COLO668 (cell line): ENCODE measurements around the gene UPK3BL2.
"Not testable (repeated sequence)": the region's sequence is repeated elsewhere in the genome, so short reads cannot be mapped to it uniquely, and the experiment has no call there.

ENCODE experiments used
- DNase-seq: peaks from one replicate; lab custom pipeline; 2025; ENCODE audit not compliant: unreplicated experiment; lab: John Stamatoyannopoulos, UW

The UPK3BL2 gene

GRCh38 chr7:102532127-102532526 is 11.4 kb downstream of the UPK3BL2 start:
- DNase-seq: not testable (repeated sequence)

- DNase-seq: not testable (repeated sequence)
Observed at GRCh38 chr7:102531583-102531982, 11.9 kb downstream of the UPK3BL2 start.

- DNase-seq: not testable (repeated sequence)
Observed at GRCh38 chr7:102527822-102528793, 15.4 kb downstream of the UPK3BL2 start.

- not testable (repeated sequence) for DNase-seq
Observed at GRCh38 chr7:102527182-102527581, 16.3 kb downstream of the UPK3BL2 start.

- not testable (repeated sequence) for DNase-seq
Observed at GRCh38 chr7:102524803-102525202, 18.7 kb downstream of the UPK3BL2 start.

DNA sequence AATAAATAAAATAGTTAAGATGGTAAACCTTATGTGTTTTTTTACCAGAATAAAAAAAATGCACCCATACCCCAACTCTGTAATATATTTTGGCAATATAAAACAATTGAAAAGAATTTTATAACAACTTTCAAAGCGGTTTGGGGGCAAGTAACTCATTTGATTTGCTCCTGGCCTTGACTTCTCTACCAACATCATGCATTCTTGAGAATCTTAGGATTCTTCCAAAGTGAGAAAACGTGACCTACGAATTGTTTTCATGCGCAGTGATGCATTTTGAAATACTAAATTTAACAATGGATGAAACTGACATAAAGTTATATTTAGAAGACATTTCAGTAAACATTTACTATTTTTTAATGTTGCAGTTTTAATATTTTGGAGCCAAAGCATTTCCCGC is 22.7 kb downstream of the UPK3BL2 start:
- not testable (repeated sequence) for DNase-seq

DNA sequence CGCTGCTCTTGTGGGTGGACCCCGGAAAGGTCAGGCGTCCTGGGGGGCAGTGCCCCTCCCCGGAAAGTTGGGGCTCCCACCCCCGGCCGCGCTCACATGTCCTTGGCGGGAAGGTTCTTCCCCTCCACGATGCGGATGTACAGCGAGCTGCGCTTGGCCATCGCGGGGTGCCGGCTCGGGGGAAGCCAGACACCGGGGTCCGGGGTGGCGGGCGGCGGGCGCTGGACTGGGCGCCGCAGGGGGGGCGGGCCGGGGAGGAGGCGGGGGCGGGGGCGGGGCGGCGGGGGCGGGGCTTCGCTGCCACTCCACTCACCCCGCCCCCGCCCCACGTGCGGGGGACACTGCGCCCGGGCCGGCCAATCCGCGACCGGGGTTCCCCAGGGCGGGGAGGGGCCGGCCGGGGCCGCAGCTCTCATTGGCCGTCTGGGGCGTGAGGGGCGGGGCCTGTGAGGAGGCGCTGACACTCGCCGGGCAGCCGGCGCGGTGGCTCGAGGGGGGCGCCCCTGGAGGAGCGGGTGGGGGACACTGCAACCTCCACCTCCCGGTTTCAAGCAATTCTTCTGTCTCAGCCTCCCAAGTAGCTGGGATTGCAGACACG is 25.8 kb downstream of the UPK3BL2 start, which contains the start of gene RASA4B:
Gene RASA4B, minus strand, starts transcription at position 228 of the 598 bp plus-strand sequence. Its CDS starts 67 bp downstream, at position 161.
- DNase-seq: not testable (repeated sequence)

GRCh38 chr7:102516951-102517350 is 26.5 kb downstream of the UPK3BL2 start:
- not testable (repeated sequence) for DNase-seq

GRCh38 chr7:102515889-102516288 is 27.6 kb downstream of the UPK3BL2 start:
- not testable (repeated sequence) for DNase-seq

DNA sequence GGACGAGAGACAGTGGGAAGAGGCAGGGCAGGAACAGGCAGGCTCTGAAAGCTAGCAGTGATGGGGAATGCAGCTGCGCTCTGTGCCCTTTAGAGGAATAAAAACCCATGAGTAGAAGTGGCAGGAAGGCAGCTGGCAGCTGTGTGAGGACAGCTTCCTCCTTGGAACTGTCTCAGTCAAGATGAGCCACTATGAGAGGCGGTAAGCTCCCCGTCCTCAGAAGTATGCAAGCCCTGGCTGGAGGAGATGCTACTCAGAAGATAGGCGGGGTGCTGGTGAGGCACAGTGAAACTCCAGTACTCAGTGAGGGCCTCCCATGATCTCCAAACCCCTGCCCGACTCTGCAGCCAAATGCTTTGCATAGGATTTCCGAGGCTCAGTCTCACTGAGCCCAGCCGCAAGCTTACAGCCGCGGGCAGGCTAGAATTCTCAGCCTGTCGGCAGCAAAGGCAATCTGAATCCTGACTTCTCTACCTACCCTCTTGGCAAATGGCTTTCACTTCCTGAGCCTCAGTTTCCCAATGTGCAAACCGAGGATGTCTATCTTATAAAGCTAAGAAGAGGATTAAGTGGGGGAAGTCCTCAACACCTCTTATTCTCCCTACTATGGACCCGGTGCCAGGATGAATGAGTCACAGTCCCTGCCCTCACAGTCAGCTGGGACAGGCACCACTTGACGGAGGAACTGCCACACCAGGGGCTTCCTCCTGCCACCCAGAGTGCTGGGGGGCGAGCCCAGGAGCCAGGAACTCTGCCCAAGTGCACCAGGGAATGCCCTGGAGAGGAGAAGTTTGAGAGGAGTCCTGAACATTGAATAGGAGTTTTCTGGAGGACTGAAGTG is 28.4 kb downstream of the UPK3BL2 start:
- DNase-seq: not testable (repeated sequence)

GRCh38 chr7:102512642-102513221 is 30.8 kb downstream of the UPK3BL2 start:
- not testable (repeated sequence) for DNase-seq

GRCh38 chr7:102511860-102512522 is 31.5 kb downstream of the UPK3BL2 start:
- DNase-seq: not testable (repeated sequence)

- not testable (repeated sequence) for DNase-seq
Observed at GRCh38 chr7:102510575-102510974, 32.9 kb downstream of the UPK3BL2 start.

DNA sequence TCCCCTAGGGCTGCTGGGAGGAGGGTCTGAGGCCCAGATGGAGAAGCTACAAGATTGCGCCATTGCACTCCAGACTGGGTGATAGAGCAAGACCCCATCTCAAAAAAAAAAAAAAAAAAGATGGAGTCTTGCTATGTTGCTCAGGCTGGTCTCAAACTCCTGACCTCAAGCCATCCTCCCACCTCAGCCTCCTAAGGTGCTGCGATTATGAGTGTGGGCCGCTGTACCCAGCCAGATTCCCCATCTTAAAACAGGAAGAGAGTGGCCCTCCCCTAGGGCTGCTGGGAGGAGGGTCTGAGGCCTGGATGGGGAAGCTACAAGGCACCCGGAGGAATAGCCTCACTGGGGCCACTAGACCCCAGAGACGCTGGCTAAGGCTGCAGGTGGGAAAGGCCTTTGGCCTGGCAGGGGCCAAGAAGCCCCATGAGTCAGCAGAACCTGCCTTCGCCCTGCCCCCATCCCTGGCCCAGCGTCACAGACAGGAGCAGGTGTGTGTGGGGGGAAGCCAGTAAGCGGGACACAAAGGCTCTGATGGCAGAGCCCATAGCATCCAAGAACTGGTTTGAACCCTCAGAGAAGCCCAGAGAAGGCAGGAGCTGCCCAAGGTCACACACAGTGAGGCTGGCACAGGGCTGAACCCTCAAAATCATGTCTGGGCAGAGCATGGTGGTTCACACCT is 35.9 kb downstream of the UPK3BL2 start:
- not testable (repeated sequence) for DNase-seq

- not testable (repeated sequence) for DNase-seq
Observed at GRCh38 chr7:102505298-102506185, 38.0 kb downstream of the UPK3BL2 start.

- not testable (repeated sequence) for DNase-seq
Observed at GRCh38 chr7:102503141-102503540, 40.4 kb downstream of the UPK3BL2 start.

GRCh38 chr7:102498321-102498720 is 45.2 kb downstream of the UPK3BL2 start:
- not testable (repeated sequence) for DNase-seq

DNA sequence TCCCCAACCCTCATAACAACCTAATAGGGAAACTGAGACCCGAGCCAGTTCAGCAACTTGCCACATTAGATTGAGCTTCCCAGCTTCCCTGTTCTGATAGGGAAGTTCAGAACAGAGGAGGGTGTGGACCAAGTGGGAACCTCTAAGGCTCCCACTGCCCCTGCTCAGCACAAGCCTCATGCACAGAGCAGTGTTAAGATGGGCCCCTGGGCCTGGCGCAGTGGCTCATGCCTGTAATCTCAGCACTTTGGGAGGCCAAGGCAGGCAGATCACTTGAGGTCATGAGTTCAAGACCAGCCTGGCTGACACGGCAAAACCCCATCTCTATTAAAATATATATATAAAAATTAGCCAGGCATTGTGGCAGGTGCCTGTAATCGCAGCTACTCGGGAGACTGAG is 46.2 kb downstream of the UPK3BL2 start:
- DNase-seq: not testable (repeated sequence)
